Stimulated activated CD8-positive, alpha-beta memory T cell treated with anti-CD3 and anti-CD28 coated beads, Interleukin-4, amount 100 ng/mL, for 1 hour (primary cell): ENCODE data around the gene VSIG8.
"Not testable (repeated sequence)": the region's sequence is repeated elsewhere in the genome, so short reads cannot be mapped to it uniquely, and the experiment has no call there.

ENCODE experiments used
- DNase-seq, 2 donors: peaks; one replicate each; pipeline ENCODE4 v3.0.0-alpha.2; 2020; ENCODE audit warnings: low read depth in 2 of 2, low spot score in 1 of 2

VSIG8 gene, protein sequence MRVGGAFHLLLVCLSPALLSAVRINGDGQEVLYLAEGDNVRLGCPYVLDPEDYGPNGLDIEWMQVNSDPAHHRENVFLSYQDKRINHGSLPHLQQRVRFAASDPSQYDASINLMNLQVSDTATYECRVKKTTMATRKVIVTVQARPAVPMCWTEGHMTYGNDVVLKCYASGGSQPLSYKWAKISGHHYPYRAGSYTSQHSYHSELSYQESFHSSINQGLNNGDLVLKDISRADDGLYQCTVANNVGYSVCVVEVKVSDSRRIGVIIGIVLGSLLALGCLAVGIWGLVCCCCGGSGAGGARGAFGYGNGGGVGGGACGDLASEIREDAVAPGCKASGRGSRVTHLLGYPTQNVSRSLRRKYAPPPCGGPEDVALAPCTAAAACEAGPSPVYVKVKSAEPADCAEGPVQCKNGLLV

GRCh38 chr1:159862557-159862956 is at the start of gene VSIG8:
Gene VSIG8 (minus strand): TSS chr1:159862657. CDS start chr1:159862521, 136 bp downstream.
- no peak for DNase-seq

- no peak for DNase-seq
Measured at GRCh38 chr1:159911326-159912070, 49.0 kb upstream of the VSIG8 start.

- no peak for DNase-seq
Measured at GRCh38 chr1:159908031-159908940, 45.8 kb upstream of the VSIG8 start.

- no peak for DNase-seq
Measured at GRCh38 chr1:159906960-159907359, 44.5 kb upstream of the VSIG8 start.

DNA sequence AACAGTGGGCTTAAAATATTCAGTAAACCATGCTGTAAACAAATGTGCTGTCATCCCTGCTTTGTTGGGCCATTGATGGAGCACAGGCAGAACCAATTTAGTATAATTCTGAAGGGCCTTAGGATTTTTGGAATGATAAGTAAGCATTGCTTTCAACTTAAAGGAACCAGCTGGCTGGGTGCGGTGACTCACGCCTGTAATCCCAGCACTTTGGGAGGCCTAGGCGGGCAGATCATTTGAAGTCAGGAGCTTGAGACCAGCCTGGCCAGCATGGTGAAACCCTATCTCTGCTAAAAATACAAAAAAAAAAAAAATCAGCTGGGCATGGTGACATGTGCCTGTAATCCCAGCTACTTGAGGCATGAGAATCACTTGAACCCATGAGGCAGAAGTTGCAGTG is 41.6 kb upstream of the VSIG8 start:
- DNase-seq = not testable (repeated sequence)

DNA sequence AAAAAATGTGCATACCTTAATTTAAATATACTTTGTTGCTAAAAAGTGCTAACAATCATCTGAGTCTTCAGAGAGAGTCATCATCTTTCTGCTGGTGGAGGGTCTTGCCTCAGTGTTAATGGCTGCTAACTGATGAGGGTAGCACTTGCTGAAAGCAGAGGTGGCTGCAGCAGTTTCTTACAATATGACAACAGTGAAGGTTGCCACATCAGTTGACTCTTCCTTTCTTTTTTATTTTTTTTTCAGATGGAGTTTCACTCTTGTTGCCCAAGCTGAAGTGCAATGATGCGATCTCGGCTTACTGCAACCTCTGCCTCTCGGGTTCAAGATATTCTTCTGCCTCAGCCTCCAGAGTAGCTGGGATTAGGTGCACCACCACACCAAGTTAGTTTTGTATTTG is 40.1 kb upstream of the VSIG8 start:
- no peak for DNase-seq

GRCh38 chr1:159900755-159901360 is 38.4 kb upstream of the VSIG8 start:
- no peak for DNase-seq

GRCh38 chr1:159900086-159900680 is 37.7 kb upstream of the VSIG8 start, which contains the start of gene CFAP45:
Gene CFAP45 (minus strand): TSS chr1:159900165. CDS start chr1:159900098, 67 bp downstream.
- DNase-seq = no peak

GRCh38 chr1:159899634-159900033 is 37.2 kb upstream of the VSIG8 start:
- not testable (repeated sequence) for DNase-seq

DNA sequence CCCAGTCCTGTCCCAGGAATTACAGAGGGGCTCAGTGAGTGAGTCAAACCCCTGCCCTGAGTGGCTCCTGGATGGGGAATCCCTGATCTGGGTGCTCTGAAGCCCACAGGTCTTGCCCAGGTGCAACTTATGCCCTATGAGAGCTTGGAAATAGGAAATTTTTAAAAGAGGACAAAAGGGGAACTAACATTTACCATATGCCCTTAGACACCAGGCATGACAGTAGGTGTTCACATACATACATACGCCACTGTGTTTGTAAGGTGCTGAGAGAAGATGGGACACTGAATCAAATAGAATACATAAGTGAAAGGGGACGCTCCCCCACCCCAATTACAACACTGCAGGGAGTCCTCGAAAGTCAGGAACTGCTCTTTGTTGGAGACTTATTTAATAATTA is 36.1 kb upstream of the VSIG8 start:
- DNase-seq = no peak

DNA sequence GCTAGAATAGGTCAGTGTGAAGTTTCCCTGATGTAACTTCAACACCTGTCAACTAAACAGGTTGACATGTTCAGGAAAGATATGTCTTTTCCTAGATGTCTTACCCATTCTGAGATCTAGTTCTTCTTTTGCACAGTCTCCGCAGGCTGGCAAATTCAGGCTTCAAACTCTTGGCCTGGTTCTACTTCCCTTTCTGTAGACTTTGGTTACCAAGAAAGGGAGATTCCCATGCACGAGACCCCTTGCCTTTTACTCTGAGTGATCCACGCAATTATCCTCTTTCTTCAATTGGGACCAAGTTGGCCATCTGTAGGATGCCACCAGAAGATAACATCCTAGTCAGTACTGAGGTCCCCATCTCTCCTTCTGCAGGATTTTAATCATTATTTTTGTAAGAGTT is 35.5 kb upstream of the VSIG8 start:
- DNase-seq = no peak

GRCh38 chr1:159896546-159896930 is 34.1 kb upstream of the VSIG8 start:
- DNase-seq = no peak

GRCh38 chr1:159895836-159896545 is 33.5 kb upstream of the VSIG8 start:
- DNase-seq = no peak

DNA sequence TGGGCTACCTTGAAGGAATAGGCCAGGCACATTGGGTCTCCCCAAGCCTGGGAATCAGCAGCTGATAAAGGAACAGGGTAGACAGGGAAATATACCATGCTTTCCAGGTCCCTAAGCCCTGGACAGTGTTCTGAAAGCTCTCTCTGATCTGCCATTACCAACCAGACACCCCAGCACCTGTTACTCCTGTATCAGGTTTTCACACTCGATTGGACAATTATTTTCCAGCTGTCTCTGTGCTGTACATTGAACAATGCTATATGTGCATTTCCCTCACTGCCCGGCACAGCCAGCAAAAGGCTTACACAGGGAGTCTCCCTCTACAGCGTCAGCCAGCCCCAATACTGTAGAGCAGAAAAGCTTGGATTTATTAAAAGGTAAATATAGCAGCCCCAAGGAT is 32.8 kb upstream of the VSIG8 start:
- DNase-seq = no peak

GRCh38 chr1:159892944-159893343 is 30.5 kb upstream of the VSIG8 start:
- no peak for DNase-seq

DNA sequence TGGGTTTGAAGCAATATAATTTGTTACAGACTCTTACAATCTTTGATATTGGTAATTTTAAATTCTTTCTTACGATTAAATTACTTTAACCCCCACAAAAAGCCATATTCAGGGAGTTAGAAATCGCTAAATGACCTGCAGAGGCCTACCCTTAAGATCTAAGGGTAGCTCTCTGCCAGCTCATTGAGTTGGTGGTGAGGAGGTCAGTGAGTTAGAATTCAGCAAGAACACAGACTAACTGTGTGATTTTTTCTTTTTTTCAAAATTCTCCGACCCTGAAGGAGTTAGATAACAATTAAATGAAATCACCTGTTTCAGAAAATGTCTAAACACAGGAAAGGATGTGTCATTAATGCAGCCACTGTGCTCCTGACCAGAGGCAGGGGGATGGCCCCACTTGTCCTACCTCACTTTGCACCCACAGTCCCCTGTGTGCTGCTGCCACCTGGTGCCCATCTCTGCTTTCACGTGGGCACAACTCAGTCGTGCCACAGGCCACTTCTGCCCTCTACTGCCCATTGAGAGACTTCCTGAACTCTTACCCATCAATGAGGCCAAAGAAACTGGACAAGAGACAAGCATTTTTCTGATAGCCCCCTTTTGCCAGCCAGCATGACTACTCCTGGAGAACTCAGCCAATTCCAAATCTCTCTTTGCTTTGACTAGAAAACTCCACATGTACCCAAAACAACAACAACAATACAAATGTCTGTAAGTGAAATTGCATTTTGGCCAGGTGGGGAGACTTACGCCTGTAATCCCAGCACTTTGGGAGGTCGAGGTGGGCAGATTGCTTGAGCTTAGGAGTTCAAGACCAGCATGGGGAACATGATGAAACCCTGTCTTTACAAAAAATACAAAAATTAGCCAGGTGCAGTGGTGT is 29.1 kb upstream of the VSIG8 start:
- peak; percentile 52 to 65 for DNase-seq

GRCh38 chr1:159890390-159890789 is 27.9 kb upstream of the VSIG8 start:
- DNase-seq = no peak

DNA sequence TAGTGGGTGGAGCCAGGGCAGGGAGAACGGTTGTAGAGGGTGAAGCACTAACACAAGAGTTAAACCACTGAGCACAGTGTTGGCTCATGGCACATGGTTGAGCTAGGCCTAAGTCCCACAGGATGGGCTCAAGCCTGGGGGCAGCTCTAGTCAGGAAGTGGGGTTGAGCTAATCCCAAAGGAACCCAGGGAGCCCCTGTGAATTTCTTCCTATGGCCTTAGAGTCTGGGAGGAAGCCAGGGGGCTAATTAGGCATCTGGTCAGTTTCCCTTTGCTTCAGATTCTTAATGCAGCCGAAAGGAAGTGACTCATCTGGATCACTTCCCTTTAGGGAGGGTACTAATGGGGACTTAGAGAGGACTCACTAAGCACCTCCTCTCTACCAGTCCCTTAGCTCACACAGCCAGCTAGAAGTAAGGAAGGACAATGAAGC is 27.4 kb upstream of the VSIG8 start:
- no peak for DNase-seq

DNA sequence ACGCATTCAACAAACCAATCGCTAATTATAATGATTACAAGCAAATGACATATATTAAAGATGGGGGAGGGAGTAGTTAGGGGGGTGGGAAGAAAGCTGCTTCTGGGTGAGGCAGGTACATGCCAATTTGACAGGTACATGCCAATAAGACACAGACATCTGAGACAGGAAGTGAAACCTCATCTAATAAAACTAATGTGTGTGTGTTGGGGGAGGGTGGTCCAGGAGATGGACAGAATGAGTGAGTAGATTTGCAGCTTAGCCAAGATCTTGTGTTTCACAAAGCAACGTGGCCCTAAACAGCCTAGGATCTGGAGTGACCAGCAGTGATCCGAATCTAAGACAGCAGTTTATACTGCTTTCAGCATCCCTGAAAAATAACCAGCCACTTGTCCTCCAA is 26.7 kb upstream of the VSIG8 start:
- no peak for DNase-seq
